ENCODE data around the gene EXT2.

DNA sequence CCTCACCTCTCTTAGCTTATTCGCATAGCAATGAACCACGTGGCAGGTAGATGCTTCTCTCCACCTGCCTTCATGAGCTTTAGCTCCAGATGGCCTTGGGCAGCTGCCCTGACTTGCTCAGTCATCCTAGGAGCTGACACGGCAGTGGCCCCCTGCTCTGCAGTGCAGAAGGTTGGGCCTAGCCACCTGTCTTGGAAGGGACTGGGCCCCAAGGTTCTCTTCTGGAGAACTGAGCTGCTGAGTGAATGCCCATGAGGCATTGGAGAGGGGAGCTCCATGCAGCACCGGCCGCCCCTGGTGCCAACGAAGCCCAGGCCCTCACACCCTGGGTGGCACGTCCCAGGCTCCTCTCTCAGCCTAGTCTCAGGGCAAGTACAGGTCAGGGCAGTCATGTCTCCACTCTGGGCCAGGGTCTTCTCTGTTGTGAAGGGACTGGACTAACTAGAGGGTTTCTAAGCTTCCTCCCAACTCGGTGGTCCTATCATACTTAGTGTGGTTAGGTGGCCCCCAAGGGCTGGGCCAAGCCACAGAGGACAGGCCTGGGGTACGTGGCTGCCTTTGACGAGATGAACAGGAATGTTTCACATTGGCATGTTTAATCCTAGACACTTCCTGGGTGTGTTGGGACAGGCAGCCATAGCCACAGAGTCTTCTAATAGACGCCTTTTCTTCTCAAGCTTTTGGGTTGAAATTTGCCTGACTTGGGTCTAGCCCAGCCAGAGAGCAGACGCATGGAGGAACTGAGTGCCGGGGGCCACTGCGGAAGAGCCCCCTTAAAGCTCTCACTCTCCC lies 166.5 kb downstream of the EXT2 start:
- TF ChIP-seq, protein P1, sequence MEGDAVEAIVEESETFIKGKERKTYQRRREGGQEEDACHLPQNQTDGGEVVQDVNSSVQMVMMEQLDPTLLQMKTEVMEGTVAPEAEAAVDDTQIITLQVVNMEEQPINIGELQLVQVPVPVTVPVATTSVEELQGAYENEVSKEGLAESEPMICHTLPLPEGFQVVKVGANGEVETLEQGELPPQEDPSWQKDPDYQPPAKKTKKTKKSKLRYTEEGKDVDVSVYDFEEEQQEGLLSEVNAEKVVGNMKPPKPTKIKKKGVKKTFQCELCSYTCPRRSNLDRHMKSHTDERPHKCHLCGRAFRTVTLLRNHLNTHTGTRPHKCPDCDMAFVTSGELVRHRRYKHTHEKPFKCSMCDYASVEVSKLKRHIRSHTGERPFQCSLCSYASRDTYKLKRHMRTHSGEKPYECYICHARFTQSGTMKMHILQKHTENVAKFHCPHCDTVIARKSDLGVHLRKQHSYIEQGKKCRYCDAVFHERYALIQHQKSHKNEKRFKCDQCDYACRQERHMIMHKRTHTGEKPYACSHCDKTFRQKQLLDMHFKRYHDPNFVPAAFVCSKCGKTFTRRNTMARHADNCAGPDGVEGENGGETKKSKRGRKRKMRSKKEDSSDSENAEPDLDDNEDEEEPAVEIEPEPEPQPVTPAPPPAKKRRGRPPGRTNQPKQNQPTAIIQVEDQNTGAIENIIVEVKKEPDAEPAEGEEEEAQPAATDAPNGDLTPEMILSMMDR (conservative IDR thresholded peaks at IDR 0.05; ENCODE audit: low read depth, low read length) = no peak
- TF ChIP-seq EZH2 (IDR thresholded peaks at IDR 0.05; ENCODE audit: low read length, unreplicated experiment) (no peak), EZH2phosphoT487 (IDR thresholded peaks at IDR 0.05; ENCODE audit: borderline replicate concordance, low read length) (no peak)
